ENCODE results near the gene RAB22A. TPM values are rescaled to one million over a fixed set of nuclear protein-coding genes. Genes with fewer than 3 reads are reported as not detected.

RAB22A gene
- total and polyA plus RNA-seq, 9 of the 15 experiments (the other 6 are each of a cell fraction or from before 2014, with no cell fraction given): 1.1 to 8.0 (median 6.7) TPM

DNA sequence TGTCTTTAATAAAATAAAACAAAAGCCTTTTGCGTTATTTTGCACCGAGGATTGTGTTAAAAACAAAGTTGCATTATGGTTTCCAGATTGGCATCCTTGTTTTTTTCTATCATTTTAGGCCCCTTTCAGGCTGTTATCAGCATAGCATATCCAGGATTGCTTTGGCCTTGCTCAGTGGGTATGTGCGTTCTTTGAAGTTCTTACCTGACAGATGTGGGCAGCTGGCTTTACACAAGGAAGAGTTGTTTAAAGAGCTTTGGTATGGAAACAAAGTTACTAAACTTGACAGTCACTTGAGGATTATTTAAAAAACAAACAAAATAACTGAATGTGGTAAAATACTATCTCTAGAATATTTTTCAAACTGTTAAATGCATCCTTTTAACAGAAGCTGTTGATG lies 86.1 kb downstream of the RAB22A start:
- peaks cover 72% of the 10 kb centered on the region for H3K36me3 ChIP-seq (ENCODE audit: control insufficient read depth, insufficient read depth, low read length)
- no peaks in the 10 kb centered on the region for H3K9me3 ChIP-seq (replicated peaks; ENCODE audit: control insufficient read depth, insufficient read depth, low read depth, low read length)
- in situ Hi-C loops (cut with MboI): no loop called here
- FAIRE-seq: no peak
- H2AFZ ChIP-seq (ENCODE audit: low read depth, low read length): no peak overlapping the region
- no peak overlapping the region for H3K9ac ChIP-seq (ENCODE audit: insufficient read depth in 1 of 2, low read depth in 2 of 2, low read length in 2 of 2)
- H3K4me2 ChIP-seq (ENCODE audit: insufficient read depth, low read length): no peak overlapping the region
- ATAC-seq: no peak
- no TSS peak for BruUV-seq (replicated peaks)
- DNase-seq (ENCODE audit: extremely low read depth in 1 of 4, low spot score in 3 of 4): no peak
- WGBS (ENCODE audit: insufficient coverage, low coverage, missing lambda C conversion rate): 93% methylated on average over 3 of the region's 3 CpGs
- H3K27ac ChIP-seq (ENCODE audit: extremely low read depth, low read depth, low read length): no peak overlapping the region
- TF ChIP-seq RCOR1 (IDR thresholded peaks at IDR 0.05; ENCODE audit: borderline replicate concordance in 1 of 2, low read depth in 2 of 2, low read length in 2 of 2): no peak
- TF ChIP-seq ATF1 (CRISPR knock-in tag; IDR thresholded peaks at IDR 0.05): no peak
- no peak for TF ChIP-seq ATF1 (tag; IDR thresholded peaks at IDR 0.05)
- TF ChIP-seq, protein P1, sequence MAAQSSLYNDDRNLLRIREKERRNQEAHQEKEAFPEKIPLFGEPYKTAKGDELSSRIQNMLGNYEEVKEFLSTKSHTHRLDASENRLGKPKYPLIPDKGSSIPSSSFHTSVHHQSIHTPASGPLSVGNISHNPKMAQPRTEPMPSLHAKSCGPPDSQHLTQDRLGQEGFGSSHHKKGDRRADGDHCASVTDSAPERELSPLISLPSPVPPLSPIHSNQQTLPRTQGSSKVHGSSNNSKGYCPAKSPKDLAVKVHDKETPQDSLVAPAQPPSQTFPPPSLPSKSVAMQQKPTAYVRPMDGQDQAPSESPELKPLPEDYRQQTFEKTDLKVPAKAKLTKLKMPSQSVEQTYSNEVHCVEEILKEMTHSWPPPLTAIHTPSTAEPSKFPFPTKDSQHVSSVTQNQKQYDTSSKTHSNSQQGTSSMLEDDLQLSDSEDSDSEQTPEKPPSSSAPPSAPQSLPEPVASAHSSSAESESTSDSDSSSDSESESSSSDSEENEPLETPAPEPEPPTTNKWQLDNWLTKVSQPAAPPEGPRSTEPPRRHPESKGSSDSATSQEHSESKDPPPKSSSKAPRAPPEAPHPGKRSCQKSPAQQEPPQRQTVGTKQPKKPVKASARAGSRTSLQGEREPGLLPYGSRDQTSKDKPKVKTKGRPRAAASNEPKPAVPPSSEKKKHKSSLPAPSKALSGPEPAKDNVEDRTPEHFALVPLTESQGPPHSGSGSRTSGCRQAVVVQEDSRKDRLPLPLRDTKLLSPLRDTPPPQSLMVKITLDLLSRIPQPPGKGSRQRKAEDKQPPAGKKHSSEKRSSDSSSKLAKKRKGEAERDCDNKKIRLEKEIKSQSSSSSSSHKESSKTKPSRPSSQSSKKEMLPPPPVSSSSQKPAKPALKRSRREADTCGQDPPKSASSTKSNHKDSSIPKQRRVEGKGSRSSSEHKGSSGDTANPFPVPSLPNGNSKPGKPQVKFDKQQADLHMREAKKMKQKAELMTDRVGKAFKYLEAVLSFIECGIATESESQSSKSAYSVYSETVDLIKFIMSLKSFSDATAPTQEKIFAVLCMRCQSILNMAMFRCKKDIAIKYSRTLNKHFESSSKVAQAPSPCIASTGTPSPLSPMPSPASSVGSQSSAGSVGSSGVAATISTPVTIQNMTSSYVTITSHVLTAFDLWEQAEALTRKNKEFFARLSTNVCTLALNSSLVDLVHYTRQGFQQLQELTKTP (IDR thresholded peaks at IDR 0.05; ENCODE audit: low read depth in 1 of 2, partially characterized antibody in 2 of 2): no peak
- no peak for TF ChIP-seq RBM34 (IDR thresholded peaks at IDR 0.05; ENCODE audit: borderline replicate concordance, insufficient read depth, low read length)
- no peak for TF ChIP-seq CHD4 (IDR thresholded peaks at IDR 0.05; ENCODE audit: insufficient read depth, insufficient replicate concordance, low read depth, low read length, poor library complexity, severe bottlenecking)
- ChIA-PET POLR2A (interaction anchor here (0.6 to 1.6 kb wide), 3 partner anchors 9 to 129 kb away, joined by 3 to 4 read pairs (median 3); no protein-coding TSS in a partner anchor), CTCF (ENCODE audit: low intra/inter-chr PET ratio) (no interaction called here)
- no peaks in the 10 kb centered on the region for H3K27me3 ChIP-seq (ENCODE audit: control insufficient read depth in 2 of 2, insufficient read depth in 2 of 2, low read length in 2 of 2)
- no peak overlapping the region for H3K4me3 ChIP-seq
- no peaks in the 10 kb centered on the region for H3K9me1 ChIP-seq (ENCODE audit: control insufficient read depth, insufficient read depth, low read length)
- intact Hi-C loops (cut with micrococcal nuclease): no loop called here
- peaks cover 31% of the 10 kb centered on the region; the same call in 1 of the 2 replicates for H4K20me1 ChIP-seq (replicated peaks; ENCODE audit: control insufficient read depth, insufficient read depth, low read length)
- peaks cover 14 to 19% of the 10 kb centered on the region in 2 experiments for H3K4me1 ChIP-seq (replicated peaks in 1 of 2; ENCODE audit: control insufficient read depth in 2 of 2, insufficient read depth in 2 of 2, low read length in 2 of 2)
- H3K79me2 ChIP-seq (ENCODE audit: control insufficient read depth, insufficient read depth, low read length): peaks cover 97% of the 10 kb centered on the region
